GM23338 (cell line): ENCODE measurements around the gene CEP72. TPM values are rescaled to one million over a fixed set of nuclear protein-coding genes. Genes with fewer than 3 reads are reported as not detected.
"Not testable (repeated sequence)": the region's sequence is repeated elsewhere in the genome, so short reads cannot be mapped to it uniquely, and the experiment has no call there.

Experiments used
- ATAC-seq: fragments of 200-7000 bp; cut with Tn5 transposase; 3 replicates; pipeline ENCODE4 v1.9.1; 2020
- DNase-seq: peaks from one replicate; pipeline ENCODE4 v3.0.0-alpha.2; 2015; ENCODE audit warnings: low spot score
- H2AFZ ChIP-seq: fragments of 200-600 bp; sonication (generic); 2 replicates; pipeline ENCODE4 v1.8.0; 2016; ENCODE audit warnings: antibody characterized with exemption, mild to moderate bottlenecking, moderate library complexity
- H3F3A ChIP-seq: fragments of 200-600 bp; sonication (generic); replicated peaks from 2 replicates; pipeline ENCODE4 v1.8.0; 2017; ENCODE audit warnings: antibody characterized with exemption, mixed run types, low read depth
- H3K27ac ChIP-seq: fragments of 200-600 bp; sonication (generic); 2 replicates; pipeline ENCODE4 v1.6.1; 2016; ENCODE audit warnings: low read depth
- H3K27me3 ChIP-seq: fragments of 200-600 bp; sonication (generic); 2 replicates; pipeline ENCODE4 v1.8.0; 2016; ENCODE audit warnings: mild to moderate bottlenecking, mixed run types, moderate library complexity; ENCODE audit not compliant: insufficient read depth
- H3K36me3 ChIP-seq: fragments of 200-600 bp; sonication (generic); 2 replicates; pipeline ENCODE4 v1.8.0; 2016; ENCODE audit warnings: mild to moderate bottlenecking; ENCODE audit not compliant: insufficient read depth
- H3K4me1 ChIP-seq: fragments of 200-600 bp; sonication (generic); 2 replicates; pipeline ENCODE4 v1.8.0; 2016; ENCODE audit warnings: mild to moderate bottlenecking, moderate library complexity; ENCODE audit not compliant: insufficient read depth
- H3K4me2 ChIP-seq: fragments of 200-600 bp; sonication (generic); 2 replicates; pipeline ENCODE4 v1.7.1; 2017; ENCODE audit warnings: mixed run types
- H3K4me3 ChIP-seq: fragments of 200-600 bp; sonication (generic); 2 replicates; pipeline ENCODE4 v1.6.1; 2016; ENCODE audit warnings: mixed run types
- H3K79me2 ChIP-seq: fragments of 200-600 bp; sonication (generic); replicated peaks from 2 replicates; pipeline ENCODE4 v1.8.0; 2017; ENCODE audit warnings: mild to moderate bottlenecking; ENCODE audit not compliant: insufficient read depth
- H3K9me2 ChIP-seq: fragments of 200-600 bp; sonication (generic); 2 replicates; pipeline ENCODE4 v1.8.0; 2017; ENCODE audit not compliant: insufficient read depth
- H4K20me1 ChIP-seq: fragments of 200-600 bp; sonication (generic); replicated peaks from 2 replicates; pipeline ENCODE4 v1.8.0; 2017; ENCODE audit warnings: mild to moderate bottlenecking; ENCODE audit not compliant: insufficient read depth
- H3K27ac Mint-ChIP-seq: 2 replicates; pipeline ENCODE4 v1.8.0; 2020; ENCODE audit warnings: inconsistent platforms, mild to moderate bottlenecking, moderate library complexity, mixed read lengths
- H3K27me3 Mint-ChIP-seq: 3 replicates; pipeline ENCODE4 v1.8.0; 2022; ENCODE audit warnings: low read depth, mild to moderate bottlenecking, moderate library complexity, mixed read lengths, inconsistent platforms; ENCODE audit not compliant: insufficient read depth, poor library complexity
- H3K36me3 Mint-ChIP-seq: 3 replicates; pipeline ENCODE4 v1.8.0; 2021; ENCODE audit warnings: low read depth, mild to moderate bottlenecking, inconsistent platforms, moderate library complexity, mixed read lengths
- H3K4me1 Mint-ChIP-seq: 3 replicates; pipeline ENCODE4 v1.8.0; 2020; ENCODE audit warnings: mild to moderate bottlenecking, inconsistent platforms, mixed read lengths
- H3K4me3 Mint-ChIP-seq: 3 replicates; pipeline ENCODE4 v1.8.0; 2021; ENCODE audit warnings: moderate library complexity, mild to moderate bottlenecking, inconsistent platforms, mixed read lengths
- H3K9me3 Mint-ChIP-seq: 3 replicates; pipeline ENCODE4 v1.8.0; 2020; ENCODE audit warnings: moderate library complexity, mild to moderate bottlenecking, inconsistent platforms, mixed read lengths
- CREB1 ChIP-seq: fragments of 250-450 bp; sonication (Bioruptor Pico); IDR thresholded peaks from 2 replicates; pipeline ENCODE4 v1.5.0; 2020; ENCODE audit warnings: low read depth, mild to moderate bottlenecking, moderate library complexity
- STAT1 ChIP-seq: IDR thresholded peaks from one replicate; pipeline ENCODE4 v1.6.1; 2016; ENCODE audit warnings: antibody characterized with exemption; ENCODE audit not compliant: unreplicated experiment
- polyA plus RNA-seq: library from polyadenylated mRNA; unstranded; fragments of >200 nt; fragmentation: Nextera tagmentation; extraction: Ambion mirVana; gene quantifications from 2 replicates; pipeline ENCODE4 v1.2.1, GENCODE V29; 2016
- total RNA-seq: library from RNA; depleted of rRNA; stranded (reverse); fragments of >200 nt; shearing (Covaris generic); gene quantifications from 2 replicates; pipeline ENCODE4 v1.2.3, GENCODE V29; 2014
- TF ChIP-seq, protein P1 (sequence below), 2 experiments: fragments of 200-600 bp in 1 of 2; sonication (generic) in 1 of 2; conservative IDR thresholded peaks; 2 replicates each; pipeline versions ENCODE4 v1.5.1 to v1.6.1; 2016 to 2017; ENCODE audit warnings: antibody characterized with exemption in 2 of 2, low read depth in 2 of 2, mild to moderate bottlenecking in 2 of 2, moderate library complexity in 1 of 2
- TF ChIP-seq, protein P2 (sequence below): fragments of 250-450 bp; sonication (Bioruptor Pico); IDR thresholded peaks from 2 replicates; pipeline ENCODE4 v1.5.0; 2020; ENCODE audit warnings: mild to moderate bottlenecking, moderate library complexity

Gene CEP72
- total and polyA plus RNA-seq, 2 experiments from 2014 or later = 15.5 to 27.1 TPM

- TF ChIP-seq, protein P1, sequence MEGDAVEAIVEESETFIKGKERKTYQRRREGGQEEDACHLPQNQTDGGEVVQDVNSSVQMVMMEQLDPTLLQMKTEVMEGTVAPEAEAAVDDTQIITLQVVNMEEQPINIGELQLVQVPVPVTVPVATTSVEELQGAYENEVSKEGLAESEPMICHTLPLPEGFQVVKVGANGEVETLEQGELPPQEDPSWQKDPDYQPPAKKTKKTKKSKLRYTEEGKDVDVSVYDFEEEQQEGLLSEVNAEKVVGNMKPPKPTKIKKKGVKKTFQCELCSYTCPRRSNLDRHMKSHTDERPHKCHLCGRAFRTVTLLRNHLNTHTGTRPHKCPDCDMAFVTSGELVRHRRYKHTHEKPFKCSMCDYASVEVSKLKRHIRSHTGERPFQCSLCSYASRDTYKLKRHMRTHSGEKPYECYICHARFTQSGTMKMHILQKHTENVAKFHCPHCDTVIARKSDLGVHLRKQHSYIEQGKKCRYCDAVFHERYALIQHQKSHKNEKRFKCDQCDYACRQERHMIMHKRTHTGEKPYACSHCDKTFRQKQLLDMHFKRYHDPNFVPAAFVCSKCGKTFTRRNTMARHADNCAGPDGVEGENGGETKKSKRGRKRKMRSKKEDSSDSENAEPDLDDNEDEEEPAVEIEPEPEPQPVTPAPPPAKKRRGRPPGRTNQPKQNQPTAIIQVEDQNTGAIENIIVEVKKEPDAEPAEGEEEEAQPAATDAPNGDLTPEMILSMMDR (conservative IDR thresholded peaks at IDR 0.05; ENCODE audit: low read depth in 2 of 2) = no peak
- TF ChIP-seq CREB1 (CRISPR knock-in tag) = no peak
Measured at GRCh38 chr5:627840-628239, 15.7 kb downstream of the CEP72 start (continued).

DNA sequence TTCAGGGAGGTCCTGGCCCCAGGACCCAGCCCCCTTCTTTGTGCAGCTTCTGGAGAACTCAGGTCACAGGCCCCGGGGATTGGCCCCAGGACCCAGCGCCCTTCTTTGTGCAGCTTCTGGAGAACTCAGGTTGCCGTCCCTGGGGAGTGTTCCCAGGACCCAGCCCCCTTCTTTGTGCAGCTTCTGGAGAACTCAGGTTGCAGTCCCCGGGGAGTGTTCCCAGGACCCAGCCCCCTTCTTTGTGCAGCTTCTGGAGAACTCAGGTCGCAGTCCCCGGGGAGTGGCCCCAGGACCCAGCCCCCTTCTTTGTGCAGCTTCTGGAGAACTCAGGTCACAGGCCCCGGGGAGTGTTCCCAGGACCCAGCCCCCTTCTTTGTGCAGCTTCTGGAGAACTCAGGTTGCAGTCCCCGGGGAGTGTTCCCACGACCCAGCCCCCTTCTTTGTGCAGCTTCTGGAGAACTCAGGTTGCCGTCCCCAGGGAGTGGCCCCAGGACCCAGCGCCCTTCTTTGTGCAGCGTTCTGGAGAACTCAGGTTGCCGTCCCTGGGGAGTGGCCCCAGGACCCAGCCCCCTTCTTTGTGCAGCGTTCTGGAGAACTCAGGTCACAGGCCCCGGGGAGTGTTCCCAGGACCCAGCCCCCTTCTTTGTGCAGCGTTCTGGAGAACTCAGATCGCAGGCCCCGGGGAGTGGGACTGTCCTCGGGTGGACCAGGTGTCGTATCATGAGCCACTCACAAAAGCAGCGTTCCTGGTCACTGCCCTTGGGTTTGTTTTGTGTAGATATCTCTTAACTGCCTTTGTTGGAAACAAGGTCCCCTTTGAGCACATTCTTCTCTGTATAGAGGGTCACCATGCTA, 16.4 kb downstream of the CEP72 start:
- not testable (repeated sequence) for H2AFZ ChIP-seq, H3K4me3 ChIP-seq, H3K27ac Mint-ChIP-seq, ATAC-seq, H3K27ac ChIP-seq, H3K27me3 ChIP-seq, H3K4me3 Mint-ChIP-seq, H3K27me3 Mint-ChIP-seq, H4K20me1 ChIP-seq, H3K4me1 ChIP-seq, H3K4me2 ChIP-seq, H3K4me1 Mint-ChIP-seq, H3K9me2 ChIP-seq, DNase-seq, H3K9me3 Mint-ChIP-seq, H3F3A ChIP-seq
- H3K79me2 ChIP-seq = peaks cover 16% of the 10 kb centered on the region
- H3K36me3 Mint-ChIP-seq = peaks cover 43% of the 10 kb centered on the region
- peaks cover 10% of the 10 kb centered on the region; the same call in 1 of the 2 replicates for H3K36me3 ChIP-seq

GRCh38 chr5:633501-633955, 21.4 kb downstream of the CEP72 start:
- no peaks in the 10 kb centered on the region for H3F3A ChIP-seq
- no peak overlapping the region for H3K4me3 ChIP-seq
- H3K27me3 Mint-ChIP-seq = peaks cover 4% of the 10 kb centered on the region
- H3K9me3 Mint-ChIP-seq = no peaks in the 10 kb centered on the region
- H3K36me3 ChIP-seq = peaks cover 6% of the 10 kb centered on the region; the same call in 1 of the 2 replicates
- H2AFZ ChIP-seq = no peak overlapping the region
- peaks cover 13% of the 10 kb centered on the region for H4K20me1 ChIP-seq
- ATAC-seq (no peak; the same call in 1 of the 3 replicates), DNase-seq (peak; percentile 23)
- no peaks in the 10 kb centered on the region for H3K27me3 ChIP-seq
- H3K27ac ChIP-seq = 0 out of 2 replicates have a peak overlapping the region, but pooled peaks have one; percentile 45
- peaks cover 40% of the 10 kb centered on the region for H3K36me3 Mint-ChIP-seq
- H3K4me3 Mint-ChIP-seq = no peak overlapping the region
- no peaks in the 10 kb centered on the region for H3K9me2 ChIP-seq
- no peaks in the 10 kb centered on the region for H3K4me1 ChIP-seq
- TF ChIP-seq, protein P2, sequence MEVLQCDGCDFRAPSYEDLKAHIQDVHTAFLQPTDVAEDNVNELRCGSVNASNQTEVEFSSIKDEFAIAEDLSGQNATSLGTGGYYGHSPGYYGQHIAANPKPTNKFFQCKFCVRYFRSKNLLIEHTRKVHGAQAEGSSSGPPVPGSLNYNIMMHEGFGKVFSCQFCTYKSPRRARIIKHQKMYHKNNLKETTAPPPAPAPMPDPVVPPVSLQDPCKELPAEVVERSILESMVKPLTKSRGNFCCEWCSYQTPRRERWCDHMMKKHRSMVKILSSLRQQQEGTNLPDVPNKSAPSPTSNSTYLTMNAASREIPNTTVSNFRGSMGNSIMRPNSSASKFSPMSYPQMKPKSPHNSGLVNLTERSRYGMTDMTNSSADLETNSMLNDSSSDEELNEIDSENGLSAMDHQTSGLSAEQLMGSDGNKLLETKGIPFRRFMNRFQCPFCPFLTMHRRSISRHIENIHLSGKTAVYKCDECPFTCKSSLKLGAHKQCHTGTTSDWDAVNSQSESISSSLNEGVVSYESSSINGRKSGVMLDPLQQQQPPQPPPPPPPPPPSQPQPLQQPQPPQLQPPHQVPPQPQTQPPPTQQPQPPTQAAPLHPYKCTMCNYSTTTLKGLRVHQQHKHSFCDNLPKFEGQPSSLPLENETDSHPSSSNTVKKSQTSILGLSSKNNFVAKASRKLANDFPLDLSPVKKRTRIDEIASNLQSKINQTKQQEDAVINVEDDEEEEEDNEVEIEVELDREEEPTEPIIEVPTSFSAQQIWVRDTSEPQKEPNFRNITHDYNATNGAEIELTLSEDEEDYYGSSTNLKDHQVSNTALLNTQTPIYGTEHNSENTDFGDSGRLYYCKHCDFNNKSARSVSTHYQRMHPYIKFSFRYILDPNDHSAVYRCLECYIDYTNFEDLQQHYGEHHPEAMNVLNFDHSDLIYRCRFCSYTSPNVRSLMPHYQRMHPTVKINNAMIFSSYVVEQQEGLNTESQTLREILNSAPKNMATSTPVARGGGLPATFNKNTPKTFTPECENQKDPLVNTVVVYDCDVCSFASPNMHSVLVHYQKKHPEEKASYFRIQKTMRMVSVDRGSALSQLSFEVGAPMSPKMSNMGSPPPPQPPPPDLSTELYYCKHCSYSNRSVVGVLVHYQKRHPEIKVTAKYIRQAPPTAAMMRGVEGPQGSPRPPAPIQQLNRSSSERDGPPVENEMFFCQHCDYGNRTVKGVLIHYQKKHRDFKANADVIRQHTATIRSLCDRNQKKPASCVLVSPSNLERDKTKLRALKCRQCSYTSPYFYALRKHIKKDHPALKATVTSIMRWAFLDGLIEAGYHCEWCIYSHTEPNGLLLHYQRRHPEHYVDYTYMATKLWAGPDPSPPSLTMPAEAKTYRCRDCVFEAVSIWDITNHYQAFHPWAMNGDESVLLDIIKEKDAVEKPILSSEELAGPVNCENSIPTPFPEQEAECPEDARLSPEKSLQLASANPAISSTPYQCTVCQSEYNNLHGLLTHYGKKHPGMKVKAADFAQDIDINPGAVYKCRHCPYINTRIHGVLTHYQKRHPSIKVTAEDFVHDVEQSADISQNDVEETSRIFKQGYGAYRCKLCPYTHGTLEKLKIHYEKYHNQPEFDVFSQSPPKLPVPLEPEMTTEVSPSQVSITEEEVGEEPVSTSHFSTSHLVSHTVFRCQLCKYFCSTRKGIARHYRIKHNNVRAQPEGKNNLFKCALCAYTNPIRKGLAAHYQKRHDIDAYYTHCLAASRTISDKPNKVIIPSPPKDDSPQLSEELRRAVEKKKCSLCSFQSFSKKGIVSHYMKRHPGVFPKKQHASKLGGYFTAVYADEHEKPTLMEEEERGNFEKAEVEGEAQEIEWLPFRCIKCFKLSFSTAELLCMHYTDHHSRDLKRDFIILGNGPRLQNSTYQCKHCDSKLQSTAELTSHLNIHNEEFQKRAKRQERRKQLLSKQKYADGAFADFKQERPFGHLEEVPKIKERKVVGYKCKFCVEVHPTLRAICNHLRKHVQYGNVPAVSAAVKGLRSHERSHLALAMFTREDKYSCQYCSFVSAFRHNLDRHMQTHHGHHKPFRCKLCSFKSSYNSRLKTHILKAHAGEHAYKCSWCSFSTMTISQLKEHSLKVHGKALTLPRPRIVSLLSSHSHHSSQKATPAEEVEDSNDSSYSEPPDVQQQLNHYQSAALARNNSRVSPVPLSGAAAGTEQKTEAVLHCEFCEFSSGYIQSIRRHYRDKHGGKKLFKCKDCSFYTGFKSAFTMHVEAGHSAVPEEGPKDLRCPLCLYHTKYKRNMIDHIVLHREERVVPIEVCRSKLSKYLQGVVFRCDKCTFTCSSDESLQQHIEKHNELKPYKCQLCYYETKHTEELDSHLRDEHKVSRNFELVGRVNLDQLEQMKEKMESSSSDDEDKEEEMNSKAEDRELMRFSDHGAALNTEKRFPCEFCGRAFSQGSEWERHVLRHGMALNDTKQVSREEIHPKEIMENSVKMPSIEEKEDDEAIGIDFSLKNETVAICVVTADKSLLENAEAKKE (CRISPR knock-in tag) = no peak
- TF ChIP-seq STAT1 = no peak
- H3K27ac Mint-ChIP-seq = no peak overlapping the region
- H3K4me1 Mint-ChIP-seq = no peaks in the 10 kb centered on the region
- H3K4me2 ChIP-seq = no peak overlapping the region
- no peaks in the 10 kb centered on the region for H3K79me2 ChIP-seq
